ENCODE results near the gene CHGA. TPM values are rescaled to one million over a fixed set of nuclear protein-coding genes. Genes with fewer than 3 reads are reported as not detected.

CHGA gene
- total RNA-seq, 1 experiment from 2014 or later, result not detected

DNA sequence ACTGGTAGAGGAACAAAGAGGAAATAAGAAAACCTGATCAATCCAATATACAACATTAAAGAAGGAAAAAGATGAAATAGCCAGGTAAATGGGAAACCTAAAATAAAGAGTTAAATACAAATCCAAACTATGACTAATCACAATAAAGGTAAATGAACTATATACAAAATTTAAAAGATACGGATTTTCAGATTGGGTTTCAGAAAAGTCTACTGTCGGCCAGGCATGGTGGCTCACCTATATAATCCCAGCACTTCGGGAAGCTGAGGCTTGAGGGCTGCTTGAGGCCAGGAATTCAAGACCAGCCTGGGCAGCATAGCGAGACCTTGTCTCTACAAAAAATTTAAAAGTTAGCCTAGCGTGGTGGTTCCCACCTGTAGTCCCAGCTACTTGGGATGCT is 39.9 kb upstream of the CHGA start:
- H3K4me2 ChIP-seq, result no peak overlapping the region
- no peaks in the 10 kb centered on the region for H4K20me1 ChIP-seq (ENCODE audit: insufficient read depth)
- no peaks in the 10 kb centered on the region for H3K79me2 ChIP-seq (ENCODE audit: low read depth)
- CTCF ChIA-PET, result no interaction called here
- no peak overlapping the region for H3K27ac ChIP-seq
- H3K9me2 ChIP-seq (ENCODE audit: insufficient read depth), result no peaks in the 10 kb centered on the region
- POLR2A ChIA-PET (ENCODE audit: unreplicated experiment), result no interaction called here
- H2AFZ ChIP-seq, result no peak overlapping the region
- H3F3A ChIP-seq (ENCODE audit: insufficient read depth, low read depth), result no peaks in the 10 kb centered on the region
- 0 out of 2 replicates have a peak, but pooled peaks cover 6% of the 10 kb centered on the region for H3K9me3 ChIP-seq (ENCODE audit: insufficient read depth, low read depth)
- TF ChIP-seq EZH2 (IDR thresholded peaks at IDR 0.05; ENCODE audit: low read depth), result no peak
- TF ChIP-seq, protein P1, sequence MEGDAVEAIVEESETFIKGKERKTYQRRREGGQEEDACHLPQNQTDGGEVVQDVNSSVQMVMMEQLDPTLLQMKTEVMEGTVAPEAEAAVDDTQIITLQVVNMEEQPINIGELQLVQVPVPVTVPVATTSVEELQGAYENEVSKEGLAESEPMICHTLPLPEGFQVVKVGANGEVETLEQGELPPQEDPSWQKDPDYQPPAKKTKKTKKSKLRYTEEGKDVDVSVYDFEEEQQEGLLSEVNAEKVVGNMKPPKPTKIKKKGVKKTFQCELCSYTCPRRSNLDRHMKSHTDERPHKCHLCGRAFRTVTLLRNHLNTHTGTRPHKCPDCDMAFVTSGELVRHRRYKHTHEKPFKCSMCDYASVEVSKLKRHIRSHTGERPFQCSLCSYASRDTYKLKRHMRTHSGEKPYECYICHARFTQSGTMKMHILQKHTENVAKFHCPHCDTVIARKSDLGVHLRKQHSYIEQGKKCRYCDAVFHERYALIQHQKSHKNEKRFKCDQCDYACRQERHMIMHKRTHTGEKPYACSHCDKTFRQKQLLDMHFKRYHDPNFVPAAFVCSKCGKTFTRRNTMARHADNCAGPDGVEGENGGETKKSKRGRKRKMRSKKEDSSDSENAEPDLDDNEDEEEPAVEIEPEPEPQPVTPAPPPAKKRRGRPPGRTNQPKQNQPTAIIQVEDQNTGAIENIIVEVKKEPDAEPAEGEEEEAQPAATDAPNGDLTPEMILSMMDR (conservative IDR thresholded peaks at IDR 0.05), result no peak
- no TSS peak for BruUV-seq (replicated peaks)
- DNase-seq, result no peak
- H3K27me3 ChIP-seq (ENCODE audit: insufficient read depth, low read depth), result peaks cover 27% of the 10 kb centered on the region
- H3K36me3 ChIP-seq (ENCODE audit: low read depth), result no peaks in the 10 kb centered on the region
- intact Hi-C loops (cut with micrococcal nuclease; ENCODE audit: unreplicated experiment), result loop anchor here (5.0 kb wide), 1 partner anchor 734 kb away; no protein-coding TSS in a partner anchor
- H3K4me3 ChIP-seq, result no peak overlapping the region
- H3K4me1 ChIP-seq (replicated peaks; ENCODE audit: insufficient read depth), result peaks cover 13% of the 10 kb centered on the region

DNA sequence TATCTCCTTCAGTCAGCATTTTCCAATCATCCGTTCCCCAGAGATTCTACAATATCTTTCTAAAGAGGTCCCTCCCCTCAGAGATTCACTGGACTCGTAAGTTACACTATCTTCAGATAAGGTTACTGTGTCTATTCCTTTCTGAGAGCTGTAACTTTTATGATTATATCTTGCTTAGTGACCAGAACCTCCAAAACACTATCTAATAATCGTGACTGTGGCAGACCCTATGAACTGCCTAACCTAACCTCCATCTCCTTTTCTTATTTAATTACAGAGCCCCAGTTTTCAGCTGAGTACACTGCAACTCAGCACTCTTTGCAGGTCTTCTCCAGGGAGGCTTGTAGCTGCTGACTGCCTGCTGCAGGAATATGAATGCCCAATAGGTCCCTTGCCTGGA is 38.5 kb upstream of the CHGA start:
- no peak overlapping the region for H3K4me2 ChIP-seq

DNA sequence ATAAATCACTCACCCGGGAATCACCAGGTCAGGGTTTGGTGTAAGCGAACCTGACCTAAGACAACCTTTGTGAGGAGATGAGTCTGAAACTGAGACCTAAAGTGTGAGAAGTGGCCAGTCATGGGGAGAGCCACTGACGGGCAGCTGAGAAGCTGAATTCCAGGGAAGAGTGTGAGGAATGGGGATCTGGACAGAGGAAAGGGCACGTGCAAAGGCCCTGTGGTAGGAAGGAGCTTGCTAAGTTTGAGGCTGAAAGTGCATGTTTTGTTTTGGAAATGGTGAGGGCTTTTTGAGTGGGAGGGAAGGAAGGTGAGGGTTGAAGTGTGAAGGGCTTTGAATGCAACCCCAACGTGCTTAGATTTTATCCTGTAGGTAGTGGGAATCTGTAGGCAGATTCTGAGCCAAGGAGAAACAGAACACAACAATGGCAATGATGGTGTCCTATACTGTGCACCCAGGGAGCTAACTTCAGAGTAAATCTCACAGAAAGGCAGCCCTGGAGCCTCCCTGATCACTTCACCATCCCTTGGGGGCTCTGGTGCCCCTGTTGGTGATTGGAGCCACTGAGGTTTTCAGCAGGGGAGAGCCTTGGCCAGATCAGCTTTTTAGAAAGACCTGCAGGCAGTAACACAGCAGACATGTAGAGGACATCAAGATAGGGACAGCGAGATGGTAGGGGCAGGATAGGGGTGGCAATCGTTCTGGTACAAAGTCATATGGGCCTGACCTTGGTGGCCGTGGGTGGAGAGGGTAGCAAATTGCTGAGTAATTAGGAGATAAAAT is 37.5 kb upstream of the CHGA start:
- Histone ChIP-seq H2AFZ (no peak overlapping the region), H3K36me3 (ENCODE audit: low read depth) (no peaks in the 10 kb centered on the region), H3K27me3 (ENCODE audit: insufficient read depth, low read depth) (peaks cover 45% of the 10 kb centered on the region), H3K4me1 (replicated peaks; ENCODE audit: insufficient read depth) (peaks cover 7% of the 10 kb centered on the region), H3K9me3 (ENCODE audit: insufficient read depth, low read depth) (0 out of 2 replicates have a peak, but pooled peaks cover 6% of the 10 kb centered on the region), H3K4me2 (no peak overlapping the region), H4K20me1 (ENCODE audit: insufficient read depth) (no peaks in the 10 kb centered on the region), H3F3A (ENCODE audit: insufficient read depth, low read depth) (no peaks in the 10 kb centered on the region), H3K27ac (no peak overlapping the region), H3K9me2 (ENCODE audit: insufficient read depth) (no peaks in the 10 kb centered on the region), H3K79me2 (ENCODE audit: low read depth) (no peaks in the 10 kb centered on the region), H3K4me3 (no peak overlapping the region)
- ChIA-PET POLR2A (ENCODE audit: unreplicated experiment) (no interaction called here), CTCF (no interaction called here)
- BruUV-seq (replicated peaks), result no TSS peak
- no peak for TF ChIP-seq EZH2 (IDR thresholded peaks at IDR 0.05; ENCODE audit: low read depth)
- TF ChIP-seq, protein P1 (conservative IDR thresholded peaks at IDR 0.05), result no peak
- intact Hi-C loops (cut with micrococcal nuclease; ENCODE audit: unreplicated experiment), result no loop called here
- DNase-seq, result no peak

More for the DNA sequence above, 38.5 kb upstream of the CHGA start:
- TF ChIP-seq, protein P1 (conservative IDR thresholded peaks at IDR 0.05), result no peak
- no peak for TF ChIP-seq EZH2 (IDR thresholded peaks at IDR 0.05; ENCODE audit: low read depth)
- Histone ChIP-seq H3K9me2 (ENCODE audit: insufficient read depth) (no peaks in the 10 kb centered on the region), H3K4me3 (no peak overlapping the region), H2AFZ (no peak overlapping the region), H3K27me3 (ENCODE audit: insufficient read depth, low read depth) (peaks cover 41% of the 10 kb centered on the region), H3K36me3 (ENCODE audit: low read depth) (no peaks in the 10 kb centered on the region), H3F3A (ENCODE audit: insufficient read depth, low read depth) (no peaks in the 10 kb centered on the region), H3K79me2 (ENCODE audit: low read depth) (no peaks in the 10 kb centered on the region), H3K9me3 (ENCODE audit: insufficient read depth, low read depth) (0 out of 2 replicates have a peak, but pooled peaks cover 6% of the 10 kb centered on the region), H3K4me1 (replicated peaks; ENCODE audit: insufficient read depth) (peaks cover 13% of the 10 kb centered on the region), H3K27ac (no peak overlapping the region), H4K20me1 (ENCODE audit: insufficient read depth) (no peaks in the 10 kb centered on the region)
- no peak for DNase-seq
- intact Hi-C loops (cut with micrococcal nuclease; ENCODE audit: unreplicated experiment), result loop anchor here (5.0 kb wide), 1 partner anchor 733 kb away; no protein-coding TSS in a partner anchor
- CTCF ChIA-PET, result no interaction called here
- BruUV-seq (replicated peaks), result no TSS peak
- POLR2A ChIA-PET (ENCODE audit: unreplicated experiment), result no interaction called here

All from PC-9 (cell line).